Lower lobe of right lung (tissue), 2 donors: ENCODE data around the gene GCAT. TPM values are rescaled to one million over a fixed set of nuclear protein-coding genes. Genes with fewer than 3 reads are reported as not detected.

Experiments
- ATAC-seq, 2 donors: fragments of 200-7000 bp; cut with Tn5 transposase; one replicate each; pipeline ENCODE4 v1.9.1; 2020 to 2022; ENCODE audit warnings: mild to moderate bottlenecking in 2 of 2, moderate library complexity in 2 of 2
- DNase-seq: peaks from one replicate; pipeline ENCODE4 v3.0.0-alpha.2; 2020
- H3K27ac ChIP-seq: fragments of 200-600 bp; one replicate; pipeline ENCODE4 v1.8.0; 2022
- H3K27me3 ChIP-seq: fragments of 200-600 bp; one replicate; pipeline ENCODE4 v1.8.0; 2022; ENCODE audit warnings: low read depth
- H3K36me3 ChIP-seq: fragments of 200-600 bp; one replicate; pipeline ENCODE4 v1.8.0; 2022; ENCODE audit warnings: mild to moderate bottlenecking
- H3K4me1 ChIP-seq: fragments of 200-600 bp; one replicate; pipeline ENCODE4 v1.8.0; 2022
- H3K4me3 ChIP-seq: fragments of 200-600 bp; one replicate; pipeline ENCODE4 v1.8.0; 2022; ENCODE audit warnings: mild to moderate bottlenecking
- H3K9me3 ChIP-seq: fragments of 200-600 bp; one replicate; pipeline ENCODE4 v1.8.0; 2022
- CTCF ChIP-seq: fragments of 200-600 bp; IDR thresholded peaks from one replicate; pipeline ENCODE4 v1.8.0; 2022; ENCODE audit warnings: antibody characterized with exemption, mild to moderate bottlenecking
- intact Hi-C: fragments of 100-400 bp; cut with DNase I; formaldehyde crosslinking; loops from one replicate; pipeline ENCODE4 v1.11.0; 2022
- total RNA-seq: library from RNA; stranded (reverse); fragmentation: NEBNext Ultra II Directional; extraction: Animal tissue kit (Norgen Biotek cat#: 25700); gene quantifications from one replicate; pipeline ENCODE4 v1.2.1, GENCODE V29; 2021
- donor health status: DM: no; HTN: yes; CAD: no; lungs with severe emphysema.

The GCAT gene
- total RNA-seq, 1 donor from 2014 or later, result 7.1 TPM

- Histone ChIP-seq H3K4me3 (peak overlapping the region; percentile 49), H3K9me3 (no peaks in the 10 kb centered on the region), H3K27me3 (peaks cover 51% of the 10 kb centered on the region), H3K4me1 (peaks cover 20% of the 10 kb centered on the region), H3K27ac (no peak overlapping the region), H3K36me3 (no peaks in the 10 kb centered on the region)
- intact Hi-C loops, result loop anchor here (10.0 kb wide), 1 partner anchor 46 kb away; no protein-coding TSS in a partner anchor
- no peak for ATAC-seq
- TF ChIP-seq CTCF, result no peak
- no peak for DNase-seq
These were observed 11.3 kb downstream of the GCAT start for GRCh38 chr22:37819105-37819433.

GRCh38 chr22:37820350-37820749, 12.6 kb downstream of the GCAT start:
- no peak for TF ChIP-seq CTCF
- no peak overlapping the region for H3K4me3 ChIP-seq
- peaks cover 55% of the 10 kb centered on the region for H3K27me3 ChIP-seq
- no peak overlapping the region for H3K27ac ChIP-seq
- no peak for ATAC-seq
- no peaks in the 10 kb centered on the region for H3K36me3 ChIP-seq
- DNase-seq, result no peak
- intact Hi-C loops, result no loop called here
- no peaks in the 10 kb centered on the region for H3K9me3 ChIP-seq
- H3K4me1 ChIP-seq, result peaks cover 20% of the 10 kb centered on the region

- Histone ChIP-seq H3K27me3 (peaks cover 55% of the 10 kb centered on the region), H3K36me3 (no peaks in the 10 kb centered on the region), H3K27ac (no peak overlapping the region), H3K4me1 (peaks cover 19% of the 10 kb centered on the region), H3K9me3 (no peaks in the 10 kb centered on the region), H3K4me3 (no peak overlapping the region)
- ATAC-seq (no peak), DNase-seq (no peak)
- TF ChIP-seq CTCF, result no peak
- intact Hi-C loops, result no loop called here
These were observed 14.5 kb downstream of the GCAT start for GRCh38 chr22:37822079-37822833.

- intact Hi-C loops, result no loop called here
- H3K36me3 ChIP-seq, result no peaks in the 10 kb centered on the region
- H3K4me3 ChIP-seq, result no peak within 1 kb of the TSS
- H3K9me3 ChIP-seq, result no peaks in the 10 kb centered on the region
- DNase-seq (no peak), ATAC-seq (no peak)
- no peak within 1 kb of the TSS for H3K27ac ChIP-seq
- H3K27me3 ChIP-seq, result peaks cover 55% of the 10 kb centered on the region
- peaks cover 8% of the 10 kb centered on the region for H3K4me1 ChIP-seq
- TF ChIP-seq CTCF, result no peak
These were observed 15.6 kb downstream of the GCAT start, which contains the start of gene GALR3 for GRCh38 chr22:37823134-37823985. TSS of gene GALR3 (plus strand) at chr22:37823382. CDS start at chr22:37823407, 25 bp downstream.

- no peak for TF ChIP-seq CTCF
- DNase-seq, result no peak
- ATAC-seq, result no peak
- peak overlapping the region; percentile 23 for H3K4me3 ChIP-seq
- H3K36me3 ChIP-seq, result peaks cover 11% of the 10 kb centered on the region
- no peak overlapping the region for H3K27ac ChIP-seq
- intact Hi-C loops, result no loop called here
- no peaks in the 10 kb centered on the region for H3K9me3 ChIP-seq
- H3K4me1 ChIP-seq, result no peaks in the 10 kb centered on the region
- peaks cover 44% of the 10 kb centered on the region for H3K27me3 ChIP-seq
These were observed 17.2 kb downstream of the GCAT start for GRCh38 chr22:37824674-37825641.
